Omental fat pad (tissue), 4 donors: ENCODE results near the gene SBK2. TPM values are rescaled to one million over a fixed set of nuclear protein-coding genes. Genes with fewer than 3 reads are reported as not detected.
A peak's percentile ranks its signal among the peaks of the same experiment; 100 is the strongest.

Experiments used
- ATAC-seq: fragments of 150-250 bp; one replicate; pipeline ENCODE4 v1.9.1; 2016; ENCODE audit warnings: mild to moderate bottlenecking, moderate library complexity; ENCODE audit not compliant: low FRiP score
- DNase-seq: peaks from one replicate; pipeline ENCODE4 v3.0.0-alpha.2; 2019; ENCODE audit warnings: low spot score
- total RNA-seq, 4 donors: library from RNA; depleted of rRNA; stranded (reverse); fragments of >200 nt; gene quantifications; one replicate each; pipeline ENCODE4 v1.1.0, GENCODE V29; 2016
- TF ChIP-seq, protein P1 (sequence below), 3 donors: fragments of 450-650 bp; IDR thresholded peaks; one replicate each; pipeline ENCODE4 v1.5.1; 2016 to 2017; ENCODE audit warnings: antibody characterized with exemption in 3 of 3, mild to moderate bottlenecking in 3 of 3, moderate library complexity in 2 of 3

The SBK2 gene
- total RNA-seq, 4 donors from 2014 or later: 0.56 TPM; not detected in 3

DNA sequence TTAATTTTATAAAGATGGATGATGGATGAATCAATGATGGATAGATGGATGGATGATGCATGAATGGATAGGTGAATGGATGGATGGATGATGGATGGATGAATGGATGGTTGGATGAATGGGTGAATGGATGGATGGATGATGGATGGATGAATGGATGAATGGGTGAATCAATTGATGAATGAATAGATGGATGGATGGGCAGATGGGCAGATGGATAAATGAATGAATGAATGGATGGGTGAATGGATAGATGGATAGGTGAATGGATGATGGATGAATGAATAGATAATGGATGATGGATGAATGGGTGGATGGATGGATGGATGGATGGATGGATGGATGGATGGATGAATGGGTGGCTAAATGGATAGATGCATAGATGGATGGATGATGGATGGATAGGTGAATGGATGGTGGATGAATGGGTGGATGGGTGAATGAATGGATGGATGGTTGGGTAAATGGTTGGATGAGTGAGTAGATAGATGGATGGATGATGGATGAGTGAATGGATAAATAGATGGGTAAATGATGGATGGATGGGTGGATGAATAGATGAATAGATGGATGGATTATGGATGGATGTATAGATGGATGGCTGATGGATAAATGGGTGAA, 30.9 kb upstream of the SBK2 start:
- TF ChIP-seq, protein P1, sequence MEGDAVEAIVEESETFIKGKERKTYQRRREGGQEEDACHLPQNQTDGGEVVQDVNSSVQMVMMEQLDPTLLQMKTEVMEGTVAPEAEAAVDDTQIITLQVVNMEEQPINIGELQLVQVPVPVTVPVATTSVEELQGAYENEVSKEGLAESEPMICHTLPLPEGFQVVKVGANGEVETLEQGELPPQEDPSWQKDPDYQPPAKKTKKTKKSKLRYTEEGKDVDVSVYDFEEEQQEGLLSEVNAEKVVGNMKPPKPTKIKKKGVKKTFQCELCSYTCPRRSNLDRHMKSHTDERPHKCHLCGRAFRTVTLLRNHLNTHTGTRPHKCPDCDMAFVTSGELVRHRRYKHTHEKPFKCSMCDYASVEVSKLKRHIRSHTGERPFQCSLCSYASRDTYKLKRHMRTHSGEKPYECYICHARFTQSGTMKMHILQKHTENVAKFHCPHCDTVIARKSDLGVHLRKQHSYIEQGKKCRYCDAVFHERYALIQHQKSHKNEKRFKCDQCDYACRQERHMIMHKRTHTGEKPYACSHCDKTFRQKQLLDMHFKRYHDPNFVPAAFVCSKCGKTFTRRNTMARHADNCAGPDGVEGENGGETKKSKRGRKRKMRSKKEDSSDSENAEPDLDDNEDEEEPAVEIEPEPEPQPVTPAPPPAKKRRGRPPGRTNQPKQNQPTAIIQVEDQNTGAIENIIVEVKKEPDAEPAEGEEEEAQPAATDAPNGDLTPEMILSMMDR (IDR thresholded peaks at IDR 0.05): no peak
- ATAC-seq (no peak), DNase-seq (no peak)

DNA sequence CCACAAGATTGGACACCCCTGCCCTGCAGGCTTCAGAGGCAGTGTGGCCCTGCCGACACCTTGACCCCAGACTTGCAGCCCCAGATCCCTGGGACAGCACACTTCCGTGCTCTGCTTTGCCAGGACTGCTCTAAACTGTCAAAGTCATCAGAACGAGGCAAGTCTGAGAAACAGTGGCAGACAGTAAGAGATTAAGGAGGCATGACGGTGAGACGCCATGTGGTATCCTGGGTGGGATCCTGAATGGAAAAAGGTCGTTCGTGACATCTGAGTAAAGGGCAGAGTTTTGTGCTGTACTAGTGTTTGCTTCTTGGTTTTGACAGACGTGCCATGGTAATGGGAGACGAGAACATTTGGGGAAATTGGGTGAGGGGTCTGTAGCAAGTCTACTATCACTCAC, 29.9 kb upstream of the SBK2 start:
- DNase-seq: no peak
- TF ChIP-seq, protein P1 (IDR thresholded peaks at IDR 0.05): no peak
- ATAC-seq: no peak

DNA sequence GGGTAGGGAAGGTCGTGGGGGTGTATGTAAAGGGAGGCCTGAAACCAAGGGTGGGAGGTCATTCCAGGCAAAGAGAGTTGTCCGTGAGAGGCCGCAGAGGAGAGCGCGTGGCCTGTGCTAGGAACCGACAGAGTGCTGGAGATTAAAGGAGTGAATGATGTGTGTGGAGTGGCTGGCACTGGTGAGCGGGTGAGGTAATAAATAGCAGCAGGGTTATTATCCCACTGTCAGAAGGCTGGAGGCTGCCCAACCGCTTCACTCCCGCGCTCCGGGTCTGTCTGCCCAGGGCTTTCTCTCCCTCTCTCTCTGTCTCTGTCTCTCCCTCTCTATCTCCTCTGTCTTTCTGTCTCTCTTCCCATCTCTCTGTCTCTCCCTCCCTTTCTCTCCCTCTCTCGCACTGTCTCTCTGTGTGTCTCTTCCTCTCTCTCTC, 26.3 kb upstream of the SBK2 start:
- DNase-seq (peak; percentile 41), ATAC-seq (peak; percentile 93)
- TF ChIP-seq, protein P1 (IDR thresholded peaks at IDR 0.05): no peak

DNA sequence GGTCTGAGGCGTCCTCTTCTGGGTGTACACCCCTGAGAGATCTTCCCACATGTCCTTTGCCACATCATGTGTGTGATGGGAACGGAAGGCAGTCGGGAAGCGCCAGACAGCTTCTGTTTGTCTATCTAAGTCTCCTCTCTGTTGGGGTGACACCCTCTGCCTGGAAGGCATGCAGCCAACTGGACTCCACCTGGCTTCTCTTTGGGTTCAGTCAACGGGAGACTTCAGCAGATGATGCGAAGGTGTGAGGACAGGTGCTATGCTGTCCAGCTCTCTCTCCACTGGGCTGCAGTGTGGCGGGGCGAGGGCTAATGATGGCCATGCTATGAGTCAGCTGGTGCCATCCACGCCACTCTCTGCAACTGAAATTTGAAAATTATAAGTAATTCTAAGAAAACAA, 22.8 kb upstream of the SBK2 start:
- DNase-seq: no peak
- ATAC-seq: no peak
- TF ChIP-seq, protein P1 (IDR thresholded peaks at IDR 0.05): no peak

DNA sequence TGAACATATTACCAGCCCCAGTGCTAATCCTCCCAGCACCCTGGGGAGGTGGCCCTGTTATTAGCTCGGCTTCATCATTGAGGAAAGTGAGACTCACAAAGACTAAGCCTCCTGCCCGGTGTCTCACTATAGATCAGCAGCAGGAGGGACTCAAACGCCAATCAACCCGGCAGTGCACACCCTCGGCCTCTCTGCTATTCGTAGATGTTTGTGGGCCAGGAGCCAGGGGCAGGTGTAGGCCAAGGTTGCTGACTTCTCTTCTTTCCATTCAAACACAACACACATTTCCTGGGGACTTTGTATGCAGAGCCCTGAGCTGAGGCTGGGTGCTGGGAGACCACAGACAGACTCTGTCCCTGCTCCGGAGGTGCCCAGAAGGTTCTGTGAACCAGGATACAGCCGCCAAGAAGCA, 17.8 kb upstream of the SBK2 start:
- ATAC-seq: no peak
- DNase-seq: no peak
- TF ChIP-seq, protein P1 (IDR thresholded peaks at IDR 0.05): no peak

DNA sequence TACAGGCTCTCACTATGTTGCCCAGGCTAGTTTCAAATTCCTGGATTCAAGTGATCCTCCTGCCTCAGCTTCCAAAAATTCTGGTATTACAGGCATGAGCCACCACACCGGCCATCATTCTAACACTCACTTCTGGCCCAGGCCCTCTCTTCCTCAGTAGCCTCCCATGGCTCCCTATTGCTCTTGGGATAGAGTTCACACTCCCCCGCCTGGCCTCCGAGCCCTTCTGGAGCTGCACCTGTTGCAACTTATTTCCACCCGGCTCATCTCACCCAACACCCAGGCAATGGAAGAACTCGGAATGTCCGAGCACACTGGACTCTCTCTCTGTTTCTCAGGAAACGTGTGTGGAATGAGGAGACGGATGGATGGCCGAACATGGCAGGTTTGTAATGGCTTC, 17.4 kb upstream of the SBK2 start:
- DNase-seq: no peak
- TF ChIP-seq, protein P1 (IDR thresholded peaks at IDR 0.05): no peak

More for the DNA sequence above, 17.4 kb upstream of the SBK2 start:
- ATAC-seq: no peak
